ENCODE data around the gene FAF1. TPM values are rescaled to one million over a fixed set of nuclear protein-coding genes. Genes with fewer than 3 reads are reported as not detected.

The FAF1 gene
- total RNA-seq, 6 experiments from 2014 or later: 24.1 to 32.4 (median 31.6) TPM

- H3K27me3 ChIP-seq: no peaks in the 10 kb centered on the region
- H3K27ac ChIP-seq: no peak overlapping the region
- intact Hi-C loops (cut with DNase I): no loop called here
- H3K4me3 ChIP-seq: no peak overlapping the region
- peaks cover 0 to 5% (median 2%) of the 10 kb centered on the region in 4 donors for H3K36me3 ChIP-seq
- WGBS (ENCODE audit: insufficient coverage, low coverage, low lambda C conversion rate, missing lambda C conversion rate): 94% methylated on average over 2 of the region's 3 CpGs
- ATAC-seq (no peak), DNase-seq (no peak)
- no peaks in the 10 kb centered on the region for H3K9me3 ChIP-seq
- TF ChIP-seq CTCF (IDR thresholded peaks at IDR 0.05) (no peak), POLR2A (IDR thresholded peaks at IDR 0.05) (no peak)
- no peaks in the 10 kb centered on the region for H3K4me1 ChIP-seq
These were observed 308.4 kb downstream of the FAF1 start for GRCh38 chr1:50651476-50652263.

GRCh38 chr1:50646526-50646925 lies 313.5 kb downstream of the FAF1 start:
- DNase-seq: no peak
- Histone ChIP-seq H3K9me3 (no peaks in the 10 kb centered on the region), H3K36me3 (no peaks in the 10 kb centered on the region), H3K27me3 (no peaks in the 10 kb centered on the region), H3K27ac (no peak overlapping the region), H3K4me1 (no peaks in the 10 kb centered on the region), H3K4me3 (no peak overlapping the region)
- ATAC-seq: no peak
- TF ChIP-seq CTCF (IDR thresholded peaks at IDR 0.05): no peak
- TF ChIP-seq POLR2A (IDR thresholded peaks at IDR 0.05): no peak
- 82% methylated on average over 2 of the region's 2 CpGs for WGBS (ENCODE audit: insufficient coverage, low coverage, low lambda C conversion rate, missing lambda C conversion rate)
- intact Hi-C loops (cut with DNase I): no loop called here

- intact Hi-C loops (cut with DNase I): no loop called here
- 83% methylated on average over 1 of the region's 1 CpG for WGBS (ENCODE audit: insufficient coverage, low coverage, low lambda C conversion rate, missing lambda C conversion rate)
- no peak for ATAC-seq
These were observed 314.9 kb downstream of the FAF1 start for GRCh38 chr1:50645139-50645538.

GRCh38 chr1:50644447-50645105 lies 315.5 kb downstream of the FAF1 start:
- Histone ChIP-seq H3K4me1 (no peaks in the 10 kb centered on the region), H3K36me3 (no peaks in the 10 kb centered on the region), H3K27me3 (no peaks in the 10 kb centered on the region), H3K27ac (no peak overlapping the region), H3K4me3 (no peak overlapping the region), H3K9me3 (no peaks in the 10 kb centered on the region)
- intact Hi-C loops (cut with DNase I): no loop called here
- 70% methylated on average over 2 of the region's 2 CpGs for WGBS (ENCODE audit: insufficient coverage, low coverage, low lambda C conversion rate, missing lambda C conversion rate)
- DNase-seq: no peak
- no peak for ATAC-seq
- TF ChIP-seq POLR2A (IDR thresholded peaks at IDR 0.05) (no peak), CTCF (IDR thresholded peaks at IDR 0.05) (no peak)

More at GRCh38 chr1:50645139-50645538, 314.9 kb downstream of the FAF1 start:
- DNase-seq: no peak
- no peaks in the 10 kb centered on the region for H3K27me3 ChIP-seq
- no peaks in the 10 kb centered on the region for H3K4me1 ChIP-seq
- H3K36me3 ChIP-seq: no peaks in the 10 kb centered on the region
- no peak overlapping the region for H3K27ac ChIP-seq
- no peak overlapping the region for H3K4me3 ChIP-seq
- H3K9me3 ChIP-seq: no peaks in the 10 kb centered on the region
- TF ChIP-seq POLR2A (IDR thresholded peaks at IDR 0.05): no peak

GRCh38 chr1:50637460-50637859 lies 322.6 kb downstream of the FAF1 start:
- DNase-seq: no peak

More at GRCh38 chr1:50637460-50637859, 322.6 kb downstream of the FAF1 start:
- intact Hi-C loops (cut with DNase I): no loop called here
- WGBS (ENCODE audit: insufficient coverage, low coverage, low lambda C conversion rate, missing lambda C conversion rate): no CpG with 5 or more reads among the region's 1 CpG
- ATAC-seq: no peak
- H3K9me3 ChIP-seq: no peaks in the 10 kb centered on the region
- H3K27ac ChIP-seq: no peak overlapping the region
- H3K36me3 ChIP-seq: no peaks in the 10 kb centered on the region
- no peak for TF ChIP-seq POLR2A (IDR thresholded peaks at IDR 0.05)
- no peak for TF ChIP-seq CTCF (IDR thresholded peaks at IDR 0.05)
- H3K4me3 ChIP-seq: no peak overlapping the region
- no peaks in the 10 kb centered on the region for H3K4me1 ChIP-seq
- no peaks in the 10 kb centered on the region for H3K27me3 ChIP-seq

All from right lobe of liver (tissue), 6 donors.